GM18873 (cell line): ENCODE data around the gene PET100.

Source experiments
- ATAC-seq: cut with Tn5 transposase; IDR thresholded peaks from one replicate; pipeline ENCODE4 v1.9.1; 2021; ENCODE audit warnings: mild to moderate bottlenecking, moderate library complexity, moderate number of reproducible peaks; ENCODE audit not compliant: unreplicated experiment, low FRiP score

PET100 gene

DNA sequence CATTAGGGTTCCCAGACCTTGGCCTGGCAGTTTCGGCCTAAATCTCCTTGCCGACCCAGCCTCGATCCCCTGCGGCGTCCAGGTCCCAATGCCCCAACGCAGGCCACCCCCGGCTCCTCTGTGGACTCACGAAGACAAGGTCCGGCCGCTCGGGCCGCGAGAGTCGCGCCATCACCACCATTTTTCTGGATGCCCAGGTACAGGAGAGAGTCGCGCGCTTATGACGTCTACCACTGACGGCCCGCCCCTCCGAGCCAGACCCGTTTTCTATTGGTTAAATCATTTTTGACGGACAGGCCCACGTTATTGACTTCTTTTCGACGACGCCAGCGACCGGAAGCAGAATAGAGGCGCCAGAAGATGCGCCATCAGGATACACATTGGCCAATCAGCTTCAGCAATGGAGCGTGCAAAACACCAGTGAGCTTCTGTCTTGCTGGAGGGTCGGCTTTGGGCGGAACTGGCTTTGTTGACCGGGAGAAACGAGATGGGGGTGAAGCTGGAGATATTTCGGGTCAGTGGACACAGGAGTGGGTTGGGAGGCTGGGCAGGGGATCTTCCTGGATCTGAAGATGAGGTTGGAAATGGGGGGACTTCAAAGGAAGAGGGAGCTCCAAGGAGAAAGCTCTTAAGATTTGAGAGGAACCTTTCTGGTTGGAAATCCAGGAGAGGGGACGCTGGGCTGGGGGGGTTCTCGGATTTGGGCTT lies at the start of gene PET100, which contains the start of gene XAB2:
PET100 (plus strand) TSS at position 447 of the 708 bp plus-strand sequence; CDS start at position 488, 41 bp downstream.
XAB2 (minus strand) TSS at position 199 of the 708 bp plus-strand sequence; CDS start at position 181, 18 bp downstream.
- ATAC-seq, result peak; percentile 84

DNA sequence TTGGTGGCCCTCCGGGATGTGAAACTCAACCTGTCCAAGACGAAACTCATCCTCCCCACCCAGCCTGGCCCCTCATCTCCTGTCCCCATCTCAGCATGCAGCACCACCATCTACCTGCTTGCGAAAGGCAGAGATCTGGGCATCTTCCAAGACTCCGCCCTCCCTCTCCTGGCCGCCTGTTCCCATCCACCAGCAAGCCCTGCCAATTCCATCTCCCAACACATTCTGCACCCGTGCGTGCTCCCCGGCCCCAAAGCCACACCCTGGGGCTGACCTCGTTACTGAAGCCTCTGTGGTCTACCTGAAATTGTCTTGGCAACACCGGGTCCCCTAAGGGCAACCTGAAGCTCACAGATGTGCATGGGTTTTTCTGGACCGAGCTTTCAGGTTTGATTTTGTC lies 47.1 kb upstream of the PET100 start:
- no peak for ATAC-seq

GRCh38 chr19:7589822-7590221 lies 39.8 kb upstream of the PET100 start:
- ATAC-seq, result no peak

DNA sequence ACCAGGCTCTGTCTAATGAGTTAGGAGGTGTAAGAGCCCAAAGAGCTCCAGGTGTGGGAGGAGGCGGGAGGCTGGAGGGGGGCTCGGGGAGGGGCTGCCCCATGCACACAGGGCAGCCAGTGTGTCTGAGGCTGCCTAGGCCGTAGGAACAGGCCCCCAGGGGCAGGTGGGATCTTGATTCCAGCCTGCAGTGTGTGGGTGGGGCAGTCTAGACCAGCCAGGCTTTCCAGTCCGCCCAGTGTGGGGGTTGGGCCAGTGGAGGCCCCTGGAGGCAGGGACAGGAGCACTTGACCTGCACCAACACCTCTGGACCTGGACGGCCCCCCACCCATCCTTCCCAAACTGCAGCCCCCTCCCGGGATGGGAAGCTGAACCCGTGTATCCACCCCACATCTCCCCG lies 39.3 kb upstream of the PET100 start:
- ATAC-seq, result no peak

DNA sequence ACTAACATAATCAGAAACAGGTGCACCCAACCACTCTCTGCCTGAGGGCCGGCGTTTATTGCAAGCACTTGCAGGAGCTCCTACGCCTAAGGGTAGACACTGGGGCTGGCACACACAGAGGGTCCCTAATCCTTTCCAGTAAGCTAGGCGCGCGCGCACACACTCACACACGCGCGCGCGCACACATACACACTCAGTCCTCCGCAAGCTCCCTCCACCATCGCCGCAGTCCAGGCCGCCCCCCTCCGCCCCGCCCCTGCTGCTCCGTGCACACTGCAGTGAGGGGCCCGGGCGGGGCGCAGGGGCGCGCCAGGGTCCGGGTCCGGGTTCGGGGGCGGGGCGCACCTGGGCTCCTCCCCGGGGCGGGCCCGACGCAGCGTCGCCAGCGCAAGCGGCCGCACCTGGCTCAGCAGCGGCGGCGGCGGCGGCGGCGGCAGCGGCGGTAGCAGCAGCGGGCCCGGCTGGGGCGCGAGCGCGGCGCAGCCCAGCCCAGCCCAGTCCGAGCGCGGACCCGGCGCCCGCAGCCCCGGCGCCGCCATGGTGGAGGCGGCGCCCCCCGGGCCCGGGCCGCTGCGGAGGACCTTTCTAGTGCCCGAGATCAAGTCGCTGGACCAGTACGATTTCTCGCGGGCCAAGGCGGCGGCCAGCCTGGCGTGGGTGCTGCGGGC lies 34.0 kb upstream of the PET100 start, which contains the start of gene CAMSAP3:
CAMSAP3 (plus strand) TSS at position 398 of the 668 bp plus-strand sequence; CDS start at position 538, 140 bp downstream.
- ATAC-seq, result no peak

DNA sequence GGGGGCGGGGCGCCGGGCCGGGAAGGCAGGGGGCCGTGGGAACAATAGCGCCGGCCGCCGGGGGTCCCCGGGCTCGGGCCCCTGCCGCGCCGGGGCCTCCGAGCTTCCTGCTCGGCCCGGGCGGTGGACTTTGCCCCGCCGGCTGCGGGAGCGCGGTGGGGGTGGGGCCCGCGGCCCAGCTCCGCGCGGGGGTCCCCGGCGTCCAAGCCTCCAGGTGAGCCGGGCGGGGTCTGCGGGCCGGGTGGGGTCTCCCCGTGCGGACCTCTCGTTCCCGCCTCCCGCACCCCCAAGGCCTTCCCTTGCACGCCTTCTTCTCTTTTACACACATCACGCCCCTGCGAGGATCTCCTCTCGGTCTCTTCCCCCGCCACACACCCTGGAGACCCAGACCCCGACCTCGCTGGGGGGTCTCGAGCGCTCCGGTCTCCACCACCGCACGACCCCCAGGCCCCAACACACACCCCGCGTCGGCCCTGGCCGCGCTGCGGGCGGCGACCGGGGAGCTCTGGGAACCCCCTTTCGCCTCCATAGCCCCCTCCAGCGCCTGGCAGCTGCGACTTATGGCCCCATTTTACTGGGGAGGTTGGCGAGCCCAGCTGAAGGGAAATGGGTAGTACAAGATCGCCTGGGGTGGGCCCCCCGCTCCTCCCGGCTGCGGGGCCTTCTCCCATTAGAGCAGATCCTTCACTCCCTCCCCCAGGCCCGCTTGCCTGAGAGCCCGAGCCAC lies 33.2 kb upstream of the PET100 start:
- no peak for ATAC-seq

GRCh38 chr19:7597689-7598088 lies 31.9 kb upstream of the PET100 start:
- no peak for ATAC-seq

GRCh38 chr19:7598180-7598579 lies 31.4 kb upstream of the PET100 start:
- ATAC-seq, result no peak

GRCh38 chr19:7600721-7601120 lies 28.9 kb upstream of the PET100 start:
- no peak for ATAC-seq

DNA sequence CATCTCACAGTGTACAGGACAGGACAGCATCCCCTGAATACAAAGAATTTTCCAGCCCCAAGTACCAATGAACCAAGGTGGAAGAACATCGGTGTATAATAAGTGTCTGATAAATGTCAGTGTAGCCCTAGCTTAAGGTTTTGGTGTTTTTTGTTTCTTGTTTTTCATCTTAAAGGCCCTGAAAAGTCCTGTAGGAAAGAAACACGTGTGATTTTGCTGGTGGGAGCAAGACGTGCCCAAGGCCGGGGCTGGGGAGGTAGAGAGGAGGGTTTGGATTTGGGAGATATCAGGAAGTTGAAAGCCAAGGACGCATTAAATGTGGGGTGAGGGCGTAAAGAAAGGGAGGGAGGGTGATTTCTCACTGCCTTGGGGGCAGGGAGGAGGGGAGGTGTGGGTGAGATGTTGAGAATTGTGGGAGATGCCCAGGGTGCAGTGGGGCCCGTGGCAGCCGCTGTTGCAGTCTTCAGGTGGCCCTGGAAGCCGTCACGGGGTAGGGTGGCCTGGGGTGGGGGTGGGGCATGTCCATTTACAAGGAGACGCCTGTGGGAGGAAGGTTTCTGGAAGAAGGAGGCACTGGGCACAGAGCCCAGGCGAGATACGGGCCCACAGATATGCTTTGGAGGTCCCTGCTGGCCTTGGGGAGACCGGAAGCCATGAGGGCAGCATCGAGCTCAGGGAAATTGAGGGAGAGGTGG lies 27.2 kb upstream of the PET100 start:
- no peak for ATAC-seq

GRCh38 chr19:7602935-7603497 lies 26.6 kb upstream of the PET100 start:
- no peak for ATAC-seq

DNA sequence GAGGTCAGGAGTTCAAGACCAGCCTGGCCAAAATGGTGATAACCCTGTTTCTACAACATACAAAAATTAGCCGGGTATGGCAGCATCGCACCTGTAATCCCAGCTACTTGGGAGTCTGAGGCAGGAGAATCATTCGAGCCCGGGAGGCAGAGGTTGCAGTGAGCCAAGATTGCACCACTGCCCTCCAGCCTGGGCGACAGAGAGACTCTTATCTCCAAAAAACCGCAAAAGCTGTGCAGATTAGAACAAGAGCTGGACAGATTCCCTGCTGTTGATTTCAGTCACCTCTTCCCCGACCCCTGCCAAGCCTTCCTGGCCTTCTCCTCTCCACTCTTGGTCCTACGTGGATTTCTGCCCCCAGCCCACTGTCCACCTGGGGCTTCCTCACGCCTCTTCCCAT lies 25.7 kb upstream of the PET100 start:
- ATAC-seq, result no peak

DNA sequence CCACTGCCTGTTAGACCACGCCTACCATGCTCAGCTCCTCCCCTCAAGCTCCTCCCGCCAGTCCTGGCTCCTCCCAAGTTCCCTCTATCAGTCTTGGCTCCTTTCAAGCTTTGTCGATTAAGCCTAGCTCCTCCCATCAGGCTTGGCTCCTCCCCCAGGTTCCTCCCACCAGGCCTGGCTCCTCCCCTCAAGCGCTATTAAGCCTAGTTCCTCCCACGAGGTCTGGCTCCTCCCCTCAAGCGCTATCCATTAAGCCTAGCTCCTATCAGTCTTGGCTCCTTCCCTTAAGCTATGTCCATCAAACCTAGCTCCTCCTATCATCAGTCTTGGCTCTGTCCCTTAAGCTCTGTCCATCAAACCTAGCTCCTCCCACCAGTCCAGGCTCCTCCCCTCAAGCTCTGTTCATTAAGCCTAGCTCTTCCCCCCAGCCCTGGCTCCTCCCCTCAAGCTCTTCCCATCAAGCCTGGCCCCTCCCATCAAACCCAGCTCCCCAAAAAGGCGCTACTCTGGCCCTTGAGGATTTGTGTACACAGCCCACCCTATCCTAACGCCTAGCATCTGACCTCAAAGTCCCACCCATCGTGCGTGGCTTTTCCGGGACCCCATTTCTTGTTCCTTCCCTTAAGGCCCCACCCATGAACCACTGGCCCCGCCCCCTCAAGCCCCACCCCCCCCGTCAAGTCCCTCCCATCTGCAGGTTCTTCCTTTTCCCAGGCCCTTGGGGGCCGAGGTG lies 23.9 kb upstream of the PET100 start:
- ATAC-seq, result no peak

GRCh38 chr19:7606289-7606688 lies 23.3 kb upstream of the PET100 start:
- ATAC-seq, result no peak

DNA sequence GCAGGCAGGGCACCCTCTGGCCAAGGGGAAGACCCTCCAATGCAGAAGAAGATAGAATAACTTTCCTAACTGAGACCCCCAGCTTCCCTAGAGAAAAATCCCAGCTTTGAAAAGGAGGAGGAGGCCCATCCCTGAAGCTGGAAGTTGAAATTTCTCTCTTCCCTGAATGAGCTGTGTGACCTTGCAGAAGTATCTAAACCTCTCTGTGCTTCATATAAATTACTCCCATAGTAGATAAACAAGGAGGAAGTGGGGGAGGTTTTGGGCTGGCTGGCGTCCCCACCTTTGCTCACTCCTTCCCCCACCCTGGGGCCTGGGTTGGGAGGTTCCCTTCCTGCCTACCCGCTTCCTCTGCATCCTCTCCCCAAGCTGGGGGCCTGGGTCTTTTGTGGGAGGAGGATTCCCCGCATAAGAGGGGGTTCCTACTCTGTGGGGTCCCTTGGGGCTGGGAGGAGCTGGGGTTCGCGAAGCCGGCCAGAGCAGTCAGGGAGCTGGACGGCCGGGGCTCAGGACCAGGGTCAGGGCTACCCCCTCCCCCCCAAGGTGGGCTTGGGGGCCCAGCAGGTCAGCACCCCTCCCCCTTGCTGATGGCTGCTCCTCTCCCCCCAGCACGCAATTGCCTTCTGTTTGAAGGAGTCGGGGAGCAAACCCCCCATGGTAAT lies 22.2 kb upstream of the PET100 start:
- no peak for ATAC-seq

- no peak for ATAC-seq
These were observed 21.6 kb upstream of the PET100 start for GRCh38 chr19:7607874-7608560.

DNA sequence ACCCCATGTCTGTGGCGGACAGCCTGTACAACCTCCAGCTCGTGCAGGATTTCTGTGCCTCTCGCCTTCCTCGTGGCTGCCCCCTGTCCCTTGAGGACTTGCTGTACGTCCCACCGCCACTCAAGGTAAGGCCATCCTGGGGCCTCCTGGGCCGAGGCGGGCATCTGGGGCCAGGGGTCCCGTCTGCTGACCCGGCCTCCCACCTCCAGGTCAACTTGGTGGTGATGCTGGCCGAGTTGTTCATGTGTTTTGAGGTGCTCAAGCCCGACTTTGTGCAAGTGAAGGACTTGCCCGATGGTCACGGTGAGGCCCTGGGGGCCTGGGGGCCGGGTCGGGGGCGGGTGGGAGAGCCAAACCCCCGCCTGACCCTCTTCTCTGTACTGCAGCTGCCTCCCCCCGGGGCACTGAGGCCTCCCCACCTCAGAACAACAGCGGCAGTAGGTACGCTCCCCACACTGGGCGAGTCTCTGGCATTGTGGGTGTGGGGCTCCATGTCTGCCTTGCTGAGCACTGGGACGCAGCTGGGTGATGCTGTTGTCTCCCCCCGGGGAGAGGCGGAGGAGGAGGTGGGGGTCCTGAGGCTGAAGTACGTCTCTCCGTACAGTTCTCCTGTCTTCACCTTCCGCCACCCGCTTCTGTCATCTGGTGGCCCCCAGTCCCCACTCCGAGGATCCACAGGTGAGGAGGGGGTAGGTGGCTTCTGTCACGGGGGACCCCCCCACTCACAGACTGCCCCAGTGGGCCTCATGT lies 18.9 kb upstream of the PET100 start:
- ATAC-seq, result no peak
